Endothelial cell of umbilical vein (primary cell): ENCODE data around the gene SCG2.

Experiments
- EZH2 ChIP-seq: IDR thresholded peaks from 2 replicates; pipeline ENCODE4 v1.6.1; 2012; ENCODE audit warnings: borderline replicate concordance, low read depth, mild to moderate bottlenecking, moderate library complexity, low read length, inconsistent platforms; ENCODE audit not compliant: severe bottlenecking
- FOS ChIP-seq: IDR thresholded peaks from 2 replicates; pipeline ENCODE4 v1.6.1; 2011; ENCODE audit warnings: mild to moderate bottlenecking, low read length, moderate library complexity, borderline replicate concordance; ENCODE audit not compliant: insufficient read depth
- GATA2 ChIP-seq: IDR thresholded peaks from 2 replicates; pipeline ENCODE4 v1.7.0; 2011; ENCODE audit warnings: low read depth, mild to moderate bottlenecking, moderate library complexity, mixed read lengths, low read length; ENCODE audit not compliant: insufficient read length, insufficient read depth
- JUN ChIP-seq: IDR thresholded peaks from 2 replicates; pipeline ENCODE4 v1.6.1; 2011; ENCODE audit warnings: borderline replicate concordance, low read depth; ENCODE audit not compliant: insufficient read length, insufficient read depth
- MYC ChIP-seq: IDR thresholded peaks from one replicate; pipeline ENCODE4 v1.6.1; 2011; ENCODE audit warnings: mild to moderate bottlenecking, low read depth, low read length
- POLR2A ChIP-seq: IDR thresholded peaks from 2 replicates; pipeline ENCODE4 v1.6.1; 2012; ENCODE audit warnings: low read depth, mild to moderate bottlenecking, control low read depth, low read length
- POLR2AphosphoS5 ChIP-seq: IDR thresholded peaks from 2 replicates; pipeline ENCODE4 v1.6.1; 2012; ENCODE audit warnings: low read depth, mild to moderate bottlenecking, control low read depth, low read length, moderate library complexity; ENCODE audit not compliant: insufficient read depth
- TF ChIP-seq, protein P1 (sequence below), 2 donors: IDR thresholded peaks; 1 replicate in 1 of 2; 2 replicates in 1 of 2; pipeline ENCODE4 v1.5.1; 2011; ENCODE audit warnings: low read length in 2 of 2, mild to moderate bottlenecking in 2 of 2, moderate library complexity in 2 of 2, control low read depth in 1 of 2, inconsistent platforms in 1 of 2, low read depth in 1 of 2; ENCODE audit not compliant: insufficient read depth in 1 of 2; ENCODE audit errors: extremely low read depth in 1 of 2

DNA sequence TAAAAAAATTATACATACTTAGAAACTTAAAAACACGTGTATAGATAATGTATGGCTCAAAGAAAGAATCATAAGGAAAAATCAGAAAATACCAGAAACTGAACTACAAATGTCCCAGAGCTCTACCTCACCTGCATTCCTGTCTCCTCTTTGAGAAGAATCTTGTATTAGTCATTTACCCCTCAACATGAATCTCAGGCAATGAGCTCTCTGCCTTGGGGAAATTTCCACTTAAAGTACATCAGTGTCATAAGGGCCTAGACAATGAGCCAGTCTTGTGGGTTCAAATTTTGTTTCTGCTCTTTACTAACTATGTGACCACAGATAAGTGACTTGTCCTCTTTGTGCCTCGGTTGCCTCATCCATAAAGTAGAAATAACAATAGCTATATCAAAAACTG is 40.1 kb downstream of the SCG2 start:
- TF ChIP-seq, protein P1, sequence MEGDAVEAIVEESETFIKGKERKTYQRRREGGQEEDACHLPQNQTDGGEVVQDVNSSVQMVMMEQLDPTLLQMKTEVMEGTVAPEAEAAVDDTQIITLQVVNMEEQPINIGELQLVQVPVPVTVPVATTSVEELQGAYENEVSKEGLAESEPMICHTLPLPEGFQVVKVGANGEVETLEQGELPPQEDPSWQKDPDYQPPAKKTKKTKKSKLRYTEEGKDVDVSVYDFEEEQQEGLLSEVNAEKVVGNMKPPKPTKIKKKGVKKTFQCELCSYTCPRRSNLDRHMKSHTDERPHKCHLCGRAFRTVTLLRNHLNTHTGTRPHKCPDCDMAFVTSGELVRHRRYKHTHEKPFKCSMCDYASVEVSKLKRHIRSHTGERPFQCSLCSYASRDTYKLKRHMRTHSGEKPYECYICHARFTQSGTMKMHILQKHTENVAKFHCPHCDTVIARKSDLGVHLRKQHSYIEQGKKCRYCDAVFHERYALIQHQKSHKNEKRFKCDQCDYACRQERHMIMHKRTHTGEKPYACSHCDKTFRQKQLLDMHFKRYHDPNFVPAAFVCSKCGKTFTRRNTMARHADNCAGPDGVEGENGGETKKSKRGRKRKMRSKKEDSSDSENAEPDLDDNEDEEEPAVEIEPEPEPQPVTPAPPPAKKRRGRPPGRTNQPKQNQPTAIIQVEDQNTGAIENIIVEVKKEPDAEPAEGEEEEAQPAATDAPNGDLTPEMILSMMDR (IDR thresholded peaks at IDR 0.05; ENCODE audit: extremely low read depth in 1 of 2, insufficient read depth in 1 of 2, low read depth in 1 of 2, low read length in 2 of 2) = no peak
- TF ChIP-seq POLR2A (no peak), MYC (no peak), POLR2AphosphoS5 (no peak), EZH2 (no peak), FOS (no peak), JUN (no peak), GATA2 (no peak)
